Transverse colon (tissue), 4 donors: Measurements from ENCODE around the gene WASL. TPM values are rescaled to one million over a fixed set of nuclear protein-coding genes. Genes with fewer than 3 reads are reported as not detected.

Experiments used
- DNase-seq: peaks from one replicate; pipeline ENCODE4 v3.0.0-alpha.2; 2019
- H3K27ac ChIP-seq, 4 donors: fragments of 200-600 bp; sonication (generic); 2 replicates each; pipeline ENCODE4 v1.5.1; 2016 to 2018; ENCODE audit warnings: inconsistent platforms in 4 of 4
- H3K27me3 ChIP-seq: fragments of 200-600 bp; sonication (generic); 2 replicates; pipeline ENCODE4 v1.5.1; 2017; ENCODE audit warnings: inconsistent platforms
- H3K36me3 ChIP-seq, 4 donors: fragments of 200-600 bp; sonication (generic); 2 replicates each; pipeline ENCODE4 v1.5.1; 2017 to 2019; ENCODE audit warnings: inconsistent platforms in 4 of 4
- H3K4me1 ChIP-seq, 4 donors: fragments of 200-600 bp; sonication (generic); 2 replicates each; pipeline ENCODE4 v1.5.1; 2017 to 2020; ENCODE audit warnings: inconsistent platforms in 4 of 4
- H3K4me3 ChIP-seq, 4 donors: fragments of 200-600 bp; sonication (generic); 1 replicate in 1 of 4; 2 replicates in 3 of 4; pipeline versions ENCODE4 v1.5.1 to v1.6.1; 2017 to 2019; ENCODE audit warnings: inconsistent platforms in 4 of 4
- H3K9me3 ChIP-seq, 2 donors: fragments of 200-600 bp; sonication (generic); 2 replicates each; pipeline ENCODE4 v1.5.1; 2017 to 2019; ENCODE audit warnings: inconsistent platforms in 2 of 2
- CTCF ChIP-seq, 5 experiments: fragments of 200-600 bp in 3 of 5; fragments of 450-650 bp in 2 of 5; sonication (generic) in 3 of 5; IDR thresholded peaks; 1 replicate in 2 of 5; 2 replicates in 3 of 5; pipeline ENCODE4 v1.5.1; 2016 to 2017; ENCODE audit warnings: antibody characterized with exemption in 5 of 5, inconsistent platforms in 3 of 5, mild to moderate bottlenecking in 2 of 5, moderate library complexity in 1 of 5
- EP300 ChIP-seq: sonication (generic); formaldehyde crosslinking; IDR thresholded peaks from one replicate; pipeline ENCODE4 v1.6.1; 2017; ENCODE audit warnings: antibody characterized with exemption, low read depth
- POLR2A ChIP-seq: fragments of 450-650 bp; IDR thresholded peaks from one replicate; pipeline ENCODE4 v1.6.1; 2016; ENCODE audit warnings: antibody characterized with exemption, mild to moderate bottlenecking, moderate library complexity
- POLR2AphosphoS5 ChIP-seq, 3 donors: sonication (generic); formaldehyde crosslinking; IDR thresholded peaks; one replicate each; pipeline ENCODE4 v1.6.1; 2016; ENCODE audit warnings: antibody characterized with exemption in 3 of 3
- WGBS, 2 donors: methylation state at CpG; one replicate each; pipeline ENCODE4 v1.1.5; 2018; ENCODE audit warnings: low coverage in 1 of 2; 5-methylcytosine and 5-hydroxymethylcytosine counted together
- in situ Hi-C, 4 donors: fragments of 200-750 bp; cut with MboI; loops; one replicate each; pipeline versions ENCODE4 v1.15.0 to v1.15.1; 2017; ENCODE audit warnings: low sequenced_read_pairs in 3 of 4, low pct_ligation_motif_present in 1 of 4, low pct_unique_long_range_greater_than_20kb in 1 of 4
- intact Hi-C: fragments of 100-400 bp; cut with DNase I; formaldehyde crosslinking; loops from one replicate; pipeline ENCODE4 v1.15.1; 2023; ENCODE audit warnings: low total_unique reads
- total RNA-seq, 4 donors: library from RNA; depleted of rRNA; stranded (reverse); fragments of >200 nt; gene quantifications; one replicate each; pipeline ENCODE4 v1.1.0, GENCODE V29; 2016

Gene WASL
- total RNA-seq, 4 donors from 2014 or later, result 30.1 to 97.8 (median 65.7) TPM

- Histone ChIP-seq H3K4me1 (no peaks in the 10 kb centered on the region), H3K27me3 (no peaks in the 10 kb centered on the region), H3K27ac (no peak overlapping the region), H3K4me3 (no peak overlapping the region), H3K36me3 (no peaks in the 10 kb centered on the region), H3K9me3 (no peaks in the 10 kb centered on the region)
- intact Hi-C loops (no loop called here), in situ Hi-C loops (no loop called here)
- TF ChIP-seq POLR2AphosphoS5 (IDR thresholded peaks at IDR 0.05) (no peak), POLR2A (no peak), CTCF (IDR thresholded peaks at IDR 0.05) (no peak), EP300 (no peak)
- 80% methylated on average over 3 of the region's 3 CpGs; no CpG with 5 or more reads in 1 of the 2 donors for WGBS, 2 donors
- DNase-seq, result no peak
Observed at GRCh38 chr7:123769371-123769770, 20.6 kb upstream of the WASL start.

- intact Hi-C loops, result no loop called here
- DNase-seq, result no peak
Observed at GRCh38 chr7:123768493-123768892, 19.7 kb upstream of the WASL start.

GRCh38 chr7:123763191-123763661, 14.4 kb upstream of the WASL start:
- TF ChIP-seq EP300 (no peak), CTCF (IDR thresholded peaks at IDR 0.05) (no peak), POLR2AphosphoS5 (IDR thresholded peaks at IDR 0.05) (no peak), POLR2A (no peak)
- intact Hi-C loops (no loop called here), in situ Hi-C loops (no loop called here)
- no peaks in the 10 kb centered on the region for H3K36me3 ChIP-seq
- 97% methylated on average over 43 of the region's 43 CpGs; no CpG with 5 or more reads in 1 of the 2 donors for WGBS, 2 donors
- H3K4me3 ChIP-seq, result no peak overlapping the region
- H3K27ac ChIP-seq, result no peak overlapping the region
- no peaks in the 10 kb centered on the region for H3K4me1 ChIP-seq
- no peak for DNase-seq
- no peaks in the 10 kb centered on the region for H3K9me3 ChIP-seq
- no peaks in the 10 kb centered on the region for H3K27me3 ChIP-seq

More at GRCh38 chr7:123768493-123768892, 19.7 kb upstream of the WASL start:
- no peak overlapping the region for H3K27ac ChIP-seq
- H3K4me3 ChIP-seq, result no peak overlapping the region
- in situ Hi-C loops, result no loop called here
- H3K9me3 ChIP-seq, result no peaks in the 10 kb centered on the region
- 90 to 93% methylated on average over 3 of the region's 3 CpGs for WGBS, 2 donors
- no peaks in the 10 kb centered on the region for H3K4me1 ChIP-seq
- no peaks in the 10 kb centered on the region for H3K36me3 ChIP-seq
- TF ChIP-seq POLR2A (no peak), CTCF (IDR thresholded peaks at IDR 0.05) (no peak), POLR2AphosphoS5 (IDR thresholded peaks at IDR 0.05) (no peak), EP300 (no peak)
- no peaks in the 10 kb centered on the region for H3K27me3 ChIP-seq

- no peaks in the 10 kb centered on the region for H3K27me3 ChIP-seq
- no peak overlapping the region for H3K27ac ChIP-seq
- 62 to 70% methylated on average over 3 of the region's 3 CpGs for WGBS, 2 donors
- intact Hi-C loops (no loop called here), in situ Hi-C loops (no loop called here)
- no peaks in the 10 kb centered on the region for H3K4me1 ChIP-seq
- TF ChIP-seq CTCF (IDR thresholded peaks at IDR 0.05), result no peak
- no peaks in the 10 kb centered on the region for H3K9me3 ChIP-seq
- H3K4me3 ChIP-seq, result no peak overlapping the region
- DNase-seq, result no peak
- H3K36me3 ChIP-seq, result no peaks in the 10 kb centered on the region
Observed at GRCh38 chr7:123761729-123762128, 12.9 kb upstream of the WASL start.
